Measurements from ENCODE around the gene PFKFB1.

- TF ChIP-seq CTCF (IDR thresholded peaks at IDR 0.05) (no peak), POLR2AphosphoS5 (IDR thresholded peaks at IDR 0.05; ENCODE audit: low read depth, low read length) (no peak)
These were observed 60.7 kb downstream of the PFKFB1 start for GRCh38 chrX:54933150-54933826.

Data from Panc1 (cell line).